BLaER1 (cell line): ENCODE data around the gene TRIM67.

Experiments
- H3K27ac ChIP-seq: shearing (Covaris generic); formaldehyde crosslinking; 2 replicates; pipeline ENCODE4 v1.8.1; 2022
- H3K27me3 ChIP-seq: shearing (Covaris generic); formaldehyde crosslinking; 2 replicates; pipeline ENCODE4 v1.8.1; 2022
- H3K36me3 ChIP-seq: shearing (Covaris generic); formaldehyde crosslinking; 2 replicates; pipeline ENCODE4 v1.8.1; 2022
- H3K4me1 ChIP-seq: shearing (Covaris generic); formaldehyde crosslinking; 2 replicates; pipeline ENCODE4 v1.8.1; 2022
- H3K4me2 ChIP-seq: shearing (Covaris generic); formaldehyde crosslinking; 2 replicates; pipeline ENCODE4 v1.8.1; 2022
- H3K4me3 ChIP-seq: shearing (Covaris generic); formaldehyde crosslinking; 2 replicates; pipeline ENCODE4 v1.8.1; 2022
- H3K9ac ChIP-seq: shearing (Covaris generic); formaldehyde crosslinking; 2 replicates; pipeline ENCODE4 v1.8.1; 2022
- H3K9me3 ChIP-seq: shearing (Covaris generic); formaldehyde crosslinking; 2 replicates; pipeline ENCODE4 v1.8.1; 2022
- H4K20me1 ChIP-seq: shearing (Covaris generic); formaldehyde crosslinking; 2 replicates; pipeline ENCODE4 v1.8.1; 2022
- Cebpa-rat ChIP-seq: shearing (Covaris generic); IDR thresholded peaks from 2 replicates; pipeline ENCODE4 v1.8.1; 2022

The TRIM67 gene

DNA sequence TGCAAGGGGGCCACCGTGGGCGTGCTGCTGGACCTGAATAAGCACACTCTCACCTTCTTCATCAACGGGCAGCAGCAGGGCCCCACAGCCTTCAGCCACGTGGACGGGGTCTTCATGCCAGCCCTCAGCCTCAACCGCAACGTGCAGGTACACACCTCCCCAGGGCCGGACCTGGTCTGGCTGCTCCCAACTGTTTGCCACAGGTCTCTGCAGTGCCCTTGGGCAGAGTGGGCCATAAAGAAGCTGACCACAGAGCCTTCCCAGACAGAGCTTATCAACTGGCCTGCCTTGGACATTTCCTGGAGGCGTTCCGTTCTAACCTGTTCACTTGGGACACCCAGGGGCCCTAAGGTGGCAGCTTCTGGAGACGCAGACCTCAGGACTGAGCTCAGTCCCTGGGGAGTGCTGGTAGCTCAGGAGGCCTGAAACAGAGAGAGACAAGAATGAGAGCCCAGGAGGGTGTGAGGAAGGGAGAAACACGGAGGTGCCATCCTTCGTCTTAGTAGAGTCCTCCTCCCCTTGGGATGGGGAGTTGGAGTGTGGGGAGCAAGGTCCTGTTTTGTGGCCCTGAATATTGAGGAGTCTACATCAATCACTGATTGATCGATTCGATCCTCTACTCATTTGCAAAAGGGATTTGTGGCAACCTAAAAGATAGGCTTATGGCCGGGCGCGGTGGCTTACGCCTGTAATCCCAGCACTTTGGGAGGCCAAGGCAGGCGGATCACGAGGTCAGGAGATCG is 52.1 kb downstream of the TRIM67 start:
- TF ChIP-seq Cebpa-rat, result no peak
- H3K4me1 ChIP-seq, result peaks cover 71% of the 10 kb centered on the region
- no peaks in the 10 kb centered on the region for H3K9me3 ChIP-seq
- H3K4me2 ChIP-seq, result peak overlapping the region; percentile 84
- H3K9ac ChIP-seq, result no peak overlapping the region
- no peaks in the 10 kb centered on the region for H3K27me3 ChIP-seq
- no peak overlapping the region for H3K4me3 ChIP-seq
- no peak overlapping the region for H3K27ac ChIP-seq
- no peaks in the 10 kb centered on the region for H3K36me3 ChIP-seq
- H4K20me1 ChIP-seq, result no peaks in the 10 kb centered on the region

DNA sequence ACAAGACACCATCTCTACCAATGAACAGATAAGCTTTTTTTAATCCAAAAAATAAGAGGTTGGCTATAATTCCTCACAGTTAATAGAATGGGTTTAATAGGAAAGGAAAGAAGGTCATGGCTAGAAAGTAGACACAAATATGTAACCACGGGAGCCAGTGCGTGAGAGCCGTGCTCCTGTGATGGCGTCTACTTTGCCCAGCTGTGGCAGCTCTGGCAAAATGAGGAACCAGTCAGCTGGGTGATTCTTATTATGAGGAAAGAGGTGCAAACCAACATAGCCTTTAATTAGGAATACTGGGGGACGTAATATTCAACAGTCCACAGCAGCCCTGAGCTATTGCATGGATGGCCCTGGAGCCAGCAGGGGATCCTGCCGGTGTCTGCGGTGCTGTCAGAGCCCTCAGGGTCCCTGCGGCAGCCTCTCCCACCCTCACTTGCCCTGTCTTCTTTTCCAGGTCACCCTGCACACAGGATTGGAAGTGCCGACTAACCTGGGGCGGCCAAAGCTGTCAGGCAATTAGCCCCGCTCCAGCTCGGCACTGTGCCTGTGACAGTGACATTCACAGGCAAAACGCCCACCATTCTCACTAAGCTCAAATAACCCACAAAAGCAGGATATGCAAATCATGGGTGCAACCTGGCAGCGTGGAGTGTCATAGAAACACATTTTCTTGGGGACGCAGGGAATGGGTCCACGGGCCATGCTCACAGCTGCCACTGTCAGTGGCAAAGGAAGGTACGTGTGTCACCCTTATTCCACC is 53.2 kb downstream of the TRIM67 start:
- H3K4me2 ChIP-seq, result peak overlapping the region; percentile 84

DNA sequence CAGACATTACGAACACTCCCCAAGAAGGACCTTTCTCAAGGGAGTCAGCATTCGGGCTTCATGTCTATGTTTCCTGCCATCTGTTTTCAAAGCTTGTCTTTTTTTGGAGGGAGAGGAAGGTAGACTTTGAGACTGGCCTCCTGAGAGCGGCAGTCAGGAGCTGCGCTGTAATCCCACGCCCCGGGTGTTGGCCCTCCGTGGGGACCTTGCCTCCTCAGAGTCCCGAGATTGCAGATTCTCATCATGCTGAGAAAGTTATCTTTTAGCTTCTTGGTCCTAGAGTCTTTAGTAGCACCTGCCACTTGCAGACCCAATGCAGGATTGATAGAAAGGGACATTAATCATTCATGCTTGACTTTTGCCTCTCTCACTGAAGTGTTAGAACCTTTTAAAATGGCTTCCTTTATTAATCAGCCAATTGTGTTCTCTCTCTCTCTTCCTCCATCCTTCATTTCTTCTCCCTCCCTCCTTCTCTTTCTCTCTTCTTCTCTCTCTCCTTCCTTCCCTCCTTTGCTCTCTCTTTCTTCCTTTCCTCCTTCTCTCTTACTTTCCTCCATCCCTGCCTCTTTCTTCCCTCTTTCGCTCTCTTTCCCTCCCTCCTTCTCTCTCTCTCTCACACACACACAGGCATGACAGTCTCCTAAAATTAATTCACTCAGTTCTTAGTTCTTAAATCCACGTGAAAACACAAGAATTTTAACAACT is 54.0 kb downstream of the TRIM67 start:
- H3K36me3 ChIP-seq, result no peaks in the 10 kb centered on the region
- no peaks in the 10 kb centered on the region for H4K20me1 ChIP-seq
- H3K4me3 ChIP-seq, result no peak overlapping the region
- peak overlapping the region; percentile 84 for H3K4me2 ChIP-seq
- 0 out of 2 replicates have a peak overlapping the region, but pooled peaks have one; percentile 12 for H3K27ac ChIP-seq
- H3K27me3 ChIP-seq, result no peaks in the 10 kb centered on the region
- no peaks in the 10 kb centered on the region for H3K9me3 ChIP-seq
- H3K9ac ChIP-seq, result no peak overlapping the region
- peaks cover 60% of the 10 kb centered on the region for H3K4me1 ChIP-seq
- TF ChIP-seq Cebpa-rat, result no peak

More for the DNA sequence above, 53.2 kb downstream of the TRIM67 start:
- Histone ChIP-seq H3K4me1 (peaks cover 68% of the 10 kb centered on the region), H3K4me3 (no peak overlapping the region), H3K27ac (peak overlapping the region; percentile 12; the same call in 1 of the 2 replicates), H3K36me3 (no peaks in the 10 kb centered on the region), H3K9ac (no peak overlapping the region), H3K27me3 (no peaks in the 10 kb centered on the region), H4K20me1 (no peaks in the 10 kb centered on the region), H3K9me3 (no peaks in the 10 kb centered on the region)
- TF ChIP-seq Cebpa-rat, result no peak

DNA sequence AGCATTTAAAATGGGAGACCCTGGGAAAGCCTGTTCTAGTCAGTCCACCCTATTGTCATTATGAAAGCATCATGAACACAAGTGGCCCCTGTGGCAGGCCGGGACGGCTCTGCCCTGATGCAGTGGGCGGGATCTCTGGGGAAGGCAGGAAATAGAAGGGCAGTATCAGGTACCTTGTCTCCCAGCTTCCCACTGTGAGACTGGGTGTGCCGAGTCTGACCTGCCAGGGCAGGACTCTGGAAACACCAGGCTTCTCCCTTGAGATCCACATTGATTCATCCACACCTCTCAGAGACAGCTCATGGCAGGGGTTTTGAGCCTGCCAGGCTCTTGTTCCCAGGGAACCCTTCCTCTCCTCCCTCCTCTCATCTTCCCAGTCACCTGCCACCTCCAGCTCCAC is 54.6 kb downstream of the TRIM67 start:
- no peaks in the 10 kb centered on the region for H3K9me3 ChIP-seq
- H3K4me1 ChIP-seq, result peaks cover 54% of the 10 kb centered on the region
- no peak overlapping the region for H3K4me3 ChIP-seq
- H3K27me3 ChIP-seq, result no peaks in the 10 kb centered on the region
- TF ChIP-seq Cebpa-rat, result no peak
- H4K20me1 ChIP-seq, result no peaks in the 10 kb centered on the region
- H3K36me3 ChIP-seq, result no peaks in the 10 kb centered on the region
- H3K4me2 ChIP-seq, result no peak overlapping the region
- H3K9ac ChIP-seq, result no peak overlapping the region
- H3K27ac ChIP-seq, result no peak overlapping the region

DNA sequence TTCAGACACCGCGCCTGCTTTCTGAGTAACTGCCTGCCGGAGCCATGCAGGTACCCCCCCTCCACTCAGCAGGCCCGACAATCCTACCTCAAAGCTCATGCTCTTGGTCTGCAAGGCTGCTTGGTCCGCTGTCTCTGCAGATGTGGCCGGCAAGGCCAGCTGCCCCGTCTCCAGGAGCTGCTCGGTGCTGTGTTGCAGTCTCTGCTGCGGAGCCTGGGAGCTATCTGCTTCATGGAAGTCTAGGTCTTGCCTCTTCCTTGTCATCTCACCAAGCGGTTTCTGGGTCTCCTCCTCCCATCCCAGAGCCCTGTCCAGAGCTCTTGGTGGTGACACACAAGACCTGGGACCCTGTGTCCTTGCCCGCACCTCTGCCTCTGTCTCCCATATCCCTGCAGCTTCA is 55.2 kb downstream of the TRIM67 start:
- H3K4me3 ChIP-seq, result no peak overlapping the region
- H3K27me3 ChIP-seq, result no peaks in the 10 kb centered on the region
- no peak for TF ChIP-seq Cebpa-rat
- peaks cover 48% of the 10 kb centered on the region for H3K4me1 ChIP-seq
- no peak overlapping the region for H3K4me2 ChIP-seq
- H4K20me1 ChIP-seq, result no peaks in the 10 kb centered on the region
- H3K9me3 ChIP-seq, result no peaks in the 10 kb centered on the region
- H3K36me3 ChIP-seq, result no peaks in the 10 kb centered on the region
- H3K9ac ChIP-seq, result no peak overlapping the region
- no peak overlapping the region for H3K27ac ChIP-seq

DNA sequence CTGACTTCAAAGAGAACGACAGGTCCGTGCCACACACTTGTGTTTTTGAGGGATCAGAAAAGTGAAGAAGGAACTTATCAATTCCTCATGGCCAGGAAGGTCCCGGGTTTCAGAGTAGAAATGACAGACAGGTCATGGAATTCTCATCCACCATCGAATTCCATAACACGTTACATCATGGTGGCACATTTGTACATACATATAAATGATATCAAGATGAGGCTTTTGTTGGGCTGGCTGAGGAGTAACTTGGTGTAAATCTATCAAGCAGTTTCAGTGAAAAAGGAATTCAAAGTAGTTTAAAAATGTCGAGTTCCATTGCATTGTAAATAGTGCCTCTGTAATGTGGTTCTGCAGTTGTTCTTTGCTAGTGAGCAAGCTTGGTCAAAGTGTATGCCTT is 56.2 kb downstream of the TRIM67 start:
- Histone ChIP-seq H3K4me1 (peaks cover 38% of the 10 kb centered on the region), H3K27me3 (no peaks in the 10 kb centered on the region), H3K4me2 (no peak overlapping the region)

DNA sequence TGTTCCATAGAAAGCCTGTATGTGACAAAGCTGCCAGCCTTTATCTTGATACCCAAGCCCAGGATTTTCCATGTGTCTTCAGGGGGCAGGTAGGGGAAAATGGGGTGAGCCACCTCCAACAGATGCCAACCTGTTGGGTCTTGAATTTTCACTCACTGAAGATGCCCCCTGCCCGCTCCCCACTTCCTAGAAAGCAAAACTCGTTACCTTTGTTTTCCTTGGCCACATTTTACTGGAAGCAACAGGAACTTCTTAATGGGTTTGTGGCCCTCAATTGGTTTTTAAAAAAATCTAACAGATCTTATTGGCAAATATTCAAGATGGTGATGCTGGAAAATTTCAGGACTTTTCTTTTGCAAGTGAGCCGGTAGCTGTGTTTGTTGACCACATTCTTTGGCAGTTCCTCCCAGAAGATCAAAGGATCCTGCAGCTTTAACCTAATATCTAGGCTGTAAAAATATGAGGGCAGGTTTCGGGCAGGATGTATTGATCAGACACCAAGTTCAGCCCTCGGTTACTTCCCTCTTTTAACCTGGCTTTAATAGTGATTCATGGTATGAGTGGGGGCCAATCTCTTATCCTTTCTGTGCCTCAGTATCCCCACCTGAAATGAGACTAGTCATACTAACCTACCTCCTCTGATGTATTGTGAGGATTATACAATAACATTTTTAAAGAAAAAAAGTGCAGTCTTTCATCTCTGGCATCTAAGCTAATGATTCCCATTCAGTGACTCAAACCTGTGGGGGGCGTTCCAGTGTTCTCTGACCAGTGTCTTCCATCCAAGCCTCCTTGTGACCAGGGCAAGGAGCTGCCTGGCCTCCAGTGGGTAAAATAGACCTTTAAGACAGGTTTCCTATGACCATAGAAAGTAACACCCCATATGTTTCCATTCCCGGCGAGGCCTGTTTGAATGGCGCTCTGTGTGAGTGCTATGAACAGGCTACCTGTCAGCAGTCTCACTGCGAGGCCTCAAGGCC is 57.9 kb downstream of the TRIM67 start:
- Histone ChIP-seq H3K4me1 (peaks cover 22% of the 10 kb centered on the region), H3K9me3 (no peaks in the 10 kb centered on the region), H3K9ac (no peak overlapping the region), H3K27me3 (no peaks in the 10 kb centered on the region), H3K27ac (no peak overlapping the region), H3K36me3 (peaks cover 25% of the 10 kb centered on the region), H3K4me2 (no peak overlapping the region), H4K20me1 (no peaks in the 10 kb centered on the region), H3K4me3 (no peak overlapping the region)
- no peak for TF ChIP-seq Cebpa-rat

More for the DNA sequence above, 56.2 kb downstream of the TRIM67 start:
- Histone ChIP-seq H3K4me3 (no peak overlapping the region), H3K27ac (no peak overlapping the region), H3K36me3 (peaks cover 9% of the 10 kb centered on the region), H3K9ac (no peak overlapping the region), H3K9me3 (no peaks in the 10 kb centered on the region), H4K20me1 (no peaks in the 10 kb centered on the region)
- TF ChIP-seq Cebpa-rat, result no peak

DNA sequence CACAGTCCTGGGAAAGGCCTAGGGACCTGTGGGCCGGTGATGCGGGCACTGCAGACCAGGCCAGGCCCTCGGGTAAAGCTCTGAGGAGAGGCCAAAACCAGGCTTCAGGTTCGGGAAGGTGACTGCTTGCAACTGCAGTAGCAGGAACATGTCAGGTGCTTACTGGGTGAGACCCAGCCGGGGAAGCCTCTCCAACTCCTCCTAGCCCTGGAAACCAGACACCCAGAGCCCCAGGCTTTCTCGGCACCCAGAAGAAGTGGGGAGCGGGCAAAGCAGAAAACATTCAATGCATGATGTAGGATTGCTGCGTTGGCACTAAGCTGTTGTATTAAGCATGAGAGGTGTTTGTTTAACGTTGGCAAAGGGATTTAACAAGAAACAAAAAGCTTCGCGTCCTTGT is 58.9 kb downstream of the TRIM67 start:
- H3K36me3 ChIP-seq, result peaks cover 36% of the 10 kb centered on the region
- peaks cover 11% of the 10 kb centered on the region for H3K4me1 ChIP-seq
- H3K27me3 ChIP-seq, result no peaks in the 10 kb centered on the region
- no peak overlapping the region for H3K4me2 ChIP-seq
- H3K9ac ChIP-seq, result no peak overlapping the region
- H3K9me3 ChIP-seq, result no peaks in the 10 kb centered on the region
- no peak overlapping the region for H3K27ac ChIP-seq
- TF ChIP-seq Cebpa-rat, result no peak
- H3K4me3 ChIP-seq, result no peak overlapping the region
- H4K20me1 ChIP-seq, result no peaks in the 10 kb centered on the region

DNA sequence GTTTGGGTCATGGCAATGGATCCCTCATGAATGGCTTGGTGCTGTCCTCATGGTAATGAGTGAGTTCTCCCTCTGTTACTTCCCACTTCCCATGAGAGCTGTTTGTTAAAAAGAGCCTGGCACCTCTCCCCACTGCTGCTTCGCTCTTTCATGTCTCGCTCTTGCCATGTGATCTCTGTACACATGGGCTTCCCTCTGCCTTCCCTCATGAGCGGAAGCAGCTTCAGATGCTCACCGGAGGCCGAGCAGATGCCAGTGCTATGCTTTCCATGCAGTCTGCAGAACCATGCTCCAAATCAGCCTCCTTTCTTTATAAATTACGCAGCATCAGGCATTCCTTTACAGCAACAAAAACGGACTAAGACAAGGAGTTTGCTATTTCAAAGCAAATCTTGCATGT is 64.3 kb downstream of the TRIM67 start:
- no peak overlapping the region for H3K9ac ChIP-seq
- TF ChIP-seq Cebpa-rat, result no peak
- H3K9me3 ChIP-seq, result no peaks in the 10 kb centered on the region
- no peaks in the 10 kb centered on the region for H3K27me3 ChIP-seq
- no peak overlapping the region for H3K4me3 ChIP-seq
- no peak overlapping the region for H3K4me2 ChIP-seq
- H4K20me1 ChIP-seq, result no peaks in the 10 kb centered on the region
- H3K27ac ChIP-seq, result no peak overlapping the region
- peaks cover 83% of the 10 kb centered on the region for H3K36me3 ChIP-seq
- H3K4me1 ChIP-seq, result no peaks in the 10 kb centered on the region
